HepG2 (cell line): Measurements from ENCODE around the gene GLYATL3. TPM values are rescaled to one million over a fixed set of nuclear protein-coding genes. Genes with fewer than 3 reads are reported as not detected.

Experiments used
- AHDC1 ChIP-seq: sonication (generic); formaldehyde crosslinking; IDR thresholded peaks from 2 replicates; pipeline ENCODE4 v1.5.1; 2020; ENCODE audit warnings: mild to moderate bottlenecking, missing genetic modification reagents, borderline replicate concordance
- AKAP8 ChIP-seq: sonication (generic); formaldehyde crosslinking; IDR thresholded peaks from 2 replicates; pipeline ENCODE4 v1.5.1; 2020; ENCODE audit warnings: mild to moderate bottlenecking, missing genetic modification reagents
- BHLHE40 ChIP-seq: IDR thresholded peaks from 2 replicates; pipeline ENCODE4 v1.6.1; 2011; ENCODE audit warnings: low read length, improper control_type of control experiment
- EP300 ChIP-seq, 3 experiments: sonication (generic) in 1 of 3; formaldehyde crosslinking in 1 of 3; IDR thresholded peaks; 2 replicates each; pipeline versions ENCODE4 v1.5.1 to v1.6.1; 2011 to 2020; ENCODE audit warnings: low read depth in 2 of 3, low read length in 2 of 3, borderline replicate concordance in 1 of 3, improper control_type of control experiment in 1 of 3, mild to moderate bottlenecking in 1 of 3, missing genetic modification reagents in 1 of 3, moderate library complexity in 1 of 3
- GFI1 ChIP-seq: sonication (generic); formaldehyde crosslinking; IDR thresholded peaks from 2 replicates; pipeline ENCODE4 v1.5.0; 2020; ENCODE audit warnings: missing genetic modification reagents, mild to moderate bottlenecking, borderline replicate concordance
- HOXA5 ChIP-seq: sonication (generic); formaldehyde crosslinking; IDR thresholded peaks from 2 replicates; pipeline ENCODE4 v1.4.0; 2020; ENCODE audit warnings: missing genetic modification reagents
- MAF1 ChIP-seq: sonication (generic); formaldehyde crosslinking; IDR thresholded peaks from 2 replicates; pipeline ENCODE4 v1.5.0; 2020; ENCODE audit warnings: missing genetic modification reagents, borderline replicate concordance
- NR1H2 ChIP-seq: sonication (generic); formaldehyde crosslinking; IDR thresholded peaks from 2 replicates; pipeline ENCODE4 v1.8.1; 2022; ENCODE audit warnings: low read depth, missing genetic modification reagents, borderline replicate concordance
- NR3C1 ChIP-seq: sonication (generic); formaldehyde crosslinking; IDR thresholded peaks from 2 replicates; pipeline ENCODE4 v1.4.0; 2020; ENCODE audit warnings: missing genetic modification reagents
- RBAK ChIP-seq: sonication (generic); formaldehyde crosslinking; IDR thresholded peaks from 2 replicates; pipeline ENCODE4 v1.5.1; 2020; ENCODE audit warnings: mild to moderate bottlenecking, missing genetic modification reagents
- SMAD9 ChIP-seq: sonication (generic); formaldehyde crosslinking; IDR thresholded peaks from 2 replicates; pipeline ENCODE4 v1.5.1; 2020; ENCODE audit warnings: mild to moderate bottlenecking, missing genetic modification reagents
- SNAI1 ChIP-seq: sonication (generic); formaldehyde crosslinking; IDR thresholded peaks from 2 replicates; pipeline ENCODE4 v1.5.0; 2020; ENCODE audit warnings: mild to moderate bottlenecking, missing genetic modification reagents, borderline replicate concordance
- SOX5 ChIP-seq: IDR thresholded peaks from 2 replicates; pipeline ENCODE4 v1.6.1; 2016; ENCODE audit warnings: borderline replicate concordance
- TFE3 ChIP-seq: IDR thresholded peaks from 2 replicates; pipeline ENCODE4 v1.6.1; 2016
- TP53 ChIP-seq: sonication (generic); formaldehyde crosslinking; conservative IDR thresholded peaks from 2 replicates; pipeline ENCODE4 v1.4.0; 2020; ENCODE audit warnings: missing genetic modification reagents
- WIZ ChIP-seq: sonication (generic); formaldehyde crosslinking; IDR thresholded peaks from 2 replicates; pipeline ENCODE4 v1.5.1; 2020; ENCODE audit warnings: mild to moderate bottlenecking, missing genetic modification reagents
- ZNF564 ChIP-seq: sonication (generic); formaldehyde crosslinking; IDR thresholded peaks from 2 replicates; pipeline ENCODE4 v1.8.1; 2023; ENCODE audit warnings: mild to moderate bottlenecking, missing genetic modification reagents
- ZNF674 ChIP-seq: sonication (generic); formaldehyde crosslinking; IDR thresholded peaks from 2 replicates; pipeline ENCODE4 v1.5.0; 2020; ENCODE audit warnings: low read depth, mild to moderate bottlenecking, missing genetic modification reagents
- ZNF850 ChIP-seq: sonication (generic); formaldehyde crosslinking; conservative IDR thresholded peaks from 2 replicates; pipeline ENCODE4 v1.9.0; 2021; ENCODE audit warnings: mild to moderate bottlenecking, missing genetic modification reagents
- ZSCAN31 ChIP-seq: sonication (generic); formaldehyde crosslinking; IDR thresholded peaks from 2 replicates; pipeline ENCODE4 v1.5.0; 2020; ENCODE audit warnings: low read depth, mild to moderate bottlenecking, missing genetic modification reagents
- polyA plus RNA-seq, 8 experiments: library from polyadenylated mRNA; depleted of rRNA in 3 of 8; stranded (reverse) in 7 of 8; unstranded in 1 of 8; fragments of >200 nt; fragmentation: Illumina TruSeq in 4 of 8; extraction: Trizol in 4 of 8; gene quantifications; 2 replicates each; pipeline versions ENCODE4 v1.2.1 to v1.2.3, GENCODE V29; 2011 to 2016; ENCODE audit warnings: low read depth in 4 of 8, missing spikeins in 1 of 8, mixed read lengths in 1 of 8; ENCODE audit not compliant: insufficient read depth in 1 of 8
- total RNA-seq, 5 experiments: library from RNA; depleted of rRNA; stranded (reverse); fragments of >200 nt; fragmentation: Illumina TruSeq; extraction: Trizol; gene quantifications; 2 replicates each; pipeline ENCODE4 v1.2.3, GENCODE V29; 2016; ENCODE audit warnings: low read depth in 1 of 5

The GLYATL3 gene
- total and polyA plus RNA-seq, 2 of the 13 experiments (the other 11 are each of a cell fraction or from before 2014, with no cell fraction given) = 0.05 TPM; not detected in 1

GRCh38 chr6:49506569-49507111 lies 6.9 kb downstream of the GLYATL3 start (continued):
- peak; percentile 55; the same call in 1 of the 2 replicates for TF ChIP-seq AHDC1 (CRISPR knock-in tag)
- TF ChIP-seq ZSCAN31 (CRISPR knock-in tag) = peak; percentile 73; the same call in 1 of the 2 replicates
- TF ChIP-seq ZNF850 (CRISPR knock-in tag) = no peak
- TF ChIP-seq EP300 (IDR thresholded peaks at IDR 0.05; ENCODE audit: low read depth in 2 of 2, low read length in 2 of 2) = peak; percentile 9 to 71; a peak in 2 of 4 replicates
- no peak for TF ChIP-seq EP300 (CRISPR knock-in tag; IDR thresholded peaks at IDR 0.05; ENCODE audit: borderline replicate concordance)
- TF ChIP-seq SOX5 = peak; percentile 79; the same call in 1 of the 2 replicates
- 0 out of 2 replicates have a peak, but pooled peaks have one; percentile 32 for TF ChIP-seq ZNF674 (CRISPR knock-in tag)
- no peak for TF ChIP-seq AKAP8
- no peak for TF ChIP-seq TP53 (CRISPR knock-in tag)
- TF ChIP-seq SNAI1 (CRISPR knock-in tag) = no peak
- TF ChIP-seq SMAD9 (CRISPR knock-in tag) = 0 out of 2 replicates have a peak, but pooled peaks have one; percentile 23
- TF ChIP-seq RBAK (CRISPR knock-in tag) = no peak
- 0 out of 2 replicates have a peak, but pooled peaks have one; percentile 10 for TF ChIP-seq TFE3
- TF ChIP-seq ZNF564 (CRISPR knock-in tag) = 0 out of 2 replicates have a peak, but pooled peaks have one; percentile 26
- no peak for TF ChIP-seq MAF1 (CRISPR knock-in tag)
- no peak for TF ChIP-seq GFI1
- no peak for TF ChIP-seq NR3C1
- no peak for TF ChIP-seq WIZ (CRISPR knock-in tag)
- no peak for TF ChIP-seq NR1H2 (CRISPR knock-in tag)
- no peak for TF ChIP-seq BHLHE40
- TF ChIP-seq HOXA5 = peak; percentile 47; the same call in 1 of the 2 replicates
